ENCODE measurements around the gene EFNA4. TPM values are rescaled to one million over a fixed set of nuclear protein-coding genes. Genes with fewer than 3 reads are reported as not detected.

Gene EFNA4
- total and polyA plus RNA-seq, 9 of the 15 experiments (the other 6 are each of a cell fraction or from before 2014, with no cell fraction given) = 0.68 to 7.4 (median 6.1) TPM

DNA sequence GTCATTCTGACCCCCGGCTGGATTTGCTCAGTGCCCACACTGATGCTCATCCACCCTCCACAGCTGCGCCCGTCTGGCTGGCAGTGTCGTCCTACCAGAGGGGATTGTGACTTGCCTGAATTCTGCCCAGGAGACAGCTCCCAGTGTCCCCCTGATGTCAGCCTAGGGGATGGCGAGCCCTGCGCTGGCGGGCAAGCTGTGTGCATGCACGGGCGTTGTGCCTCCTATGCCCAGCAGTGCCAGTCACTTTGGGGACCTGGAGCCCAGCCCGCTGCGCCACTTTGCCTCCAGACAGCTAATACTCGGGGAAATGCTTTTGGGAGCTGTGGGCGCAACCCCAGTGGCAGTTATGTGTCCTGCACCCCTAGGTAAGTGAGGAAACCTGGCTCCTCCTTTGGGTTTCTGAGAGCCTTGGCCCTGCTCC, 5.7 kb upstream of the EFNA4 start:
- intact Hi-C loops (cut with micrococcal nuclease) = no loop called here
- Histone ChIP-seq H3K4me2 (ENCODE audit: insufficient read depth, low read length) (no peak overlapping the region), H3K4me3 (no peak overlapping the region), H3K4me1 (replicated peaks in 1 of 2; ENCODE audit: control insufficient read depth in 2 of 2, insufficient read depth in 2 of 2, low read length in 2 of 2) (peaks cover 12 to 38% of the 10 kb centered on the region in 2 experiments), H2AFZ (ENCODE audit: low read depth, low read length) (no peak overlapping the region), H3K9me3 (replicated peaks; ENCODE audit: control insufficient read depth, insufficient read depth, low read depth, low read length) (no peaks in the 10 kb centered on the region), H3K9ac (ENCODE audit: insufficient read depth in 1 of 2, low read depth in 2 of 2, low read length in 2 of 2) (peak overlapping the region in 1 of 2 experiments; percentile 61; a peak in 2 of 4 replicates), H3K79me2 (ENCODE audit: control insufficient read depth, insufficient read depth, low read length) (no peaks in the 10 kb centered on the region), H4K20me1 (replicated peaks; ENCODE audit: control insufficient read depth, insufficient read depth, low read length) (no peaks in the 10 kb centered on the region; the same call in 1 of the 2 replicates), H3K36me3 (ENCODE audit: control insufficient read depth, insufficient read depth, low read length) (peaks cover 68% of the 10 kb centered on the region; the same call in 2 of the 3 replicates), H3K27ac (ENCODE audit: extremely low read depth, low read depth, low read length) (no peak overlapping the region), H3K27me3 (ENCODE audit: control insufficient read depth in 2 of 2, insufficient read depth in 2 of 2, low read length in 2 of 2) (no peaks in the 10 kb centered on the region), H3K9me1 (ENCODE audit: control insufficient read depth, insufficient read depth, low read length) (peaks cover 4% of the 10 kb centered on the region)
- in situ Hi-C loops (cut with MboI) = no loop called here
- BruUV-seq (replicated peaks) = no TSS peak
- WGBS (ENCODE audit: insufficient coverage, low coverage, missing lambda C conversion rate) = 90% methylated on average over 13 of the region's 13 CpGs
- no peak for FAIRE-seq
- no peak for ATAC-seq
- no peak for DNase-seq (ENCODE audit: extremely low read depth in 1 of 4, low spot score in 3 of 4)
- POLR2A ChIA-PET = interaction anchor here (0.5 to 1.3 kb wide), 4 partner anchors 18 to 195 kb away, joined by 3 to 4 read pairs (median 4); partner anchors contain the start of gene KRTCAP2
- CTCF ChIA-PET (ENCODE audit: low intra/inter-chr PET ratio) = no interaction called here
- no peak for TF ChIP-seq ZNF384 (IDR thresholded peaks at IDR 0.05; ENCODE audit: low read depth, low read length)
- no peak for TF ChIP-seq L3MBTL2 (IDR thresholded peaks at IDR 0.05)
- TF ChIP-seq CHD1 (IDR thresholded peaks at IDR 0.05; ENCODE audit: low read length) = no peak
- TF ChIP-seq RBFOX2 (IDR thresholded peaks at IDR 0.05; ENCODE audit: low read depth, low read length) = peak; percentile 46; the same call in 1 of the 2 replicates
- TF ChIP-seq ZNF146 (CRISPR knock-in tag; IDR thresholded peaks at IDR 0.05; ENCODE audit: unreplicated experiment) = no peak
- TF ChIP-seq STAG1 (CRISPR knock-in tag; IDR thresholded peaks at IDR 0.05; ENCODE audit: borderline replicate concordance) = no peak
- no peak for TF ChIP-seq GABPB2 (CRISPR knock-in tag; conservative IDR thresholded peaks at IDR 0.05)
- TF ChIP-seq, protein P1, sequence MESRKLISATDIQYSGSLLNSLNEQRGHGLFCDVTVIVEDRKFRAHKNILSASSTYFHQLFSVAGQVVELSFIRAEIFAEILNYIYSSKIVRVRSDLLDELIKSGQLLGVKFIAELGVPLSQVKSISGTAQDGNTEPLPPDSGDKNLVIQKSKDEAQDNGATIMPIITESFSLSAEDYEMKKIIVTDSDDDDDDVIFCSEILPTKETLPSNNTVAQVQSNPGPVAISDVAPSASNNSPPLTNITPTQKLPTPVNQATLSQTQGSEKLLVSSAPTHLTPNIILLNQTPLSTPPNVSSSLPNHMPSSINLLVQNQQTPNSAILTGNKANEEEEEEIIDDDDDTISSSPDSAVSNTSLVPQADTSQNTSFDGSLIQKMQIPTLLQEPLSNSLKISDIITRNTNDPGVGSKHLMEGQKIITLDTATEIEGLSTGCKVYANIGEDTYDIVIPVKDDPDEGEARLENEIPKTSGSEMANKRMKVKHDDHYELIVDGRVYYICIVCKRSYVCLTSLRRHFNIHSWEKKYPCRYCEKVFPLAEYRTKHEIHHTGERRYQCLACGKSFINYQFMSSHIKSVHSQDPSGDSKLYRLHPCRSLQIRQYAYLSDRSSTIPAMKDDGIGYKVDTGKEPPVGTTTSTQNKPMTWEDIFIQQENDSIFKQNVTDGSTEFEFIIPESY (CRISPR knock-in tag; IDR thresholded peaks at IDR 0.05) = peak; percentile 93
- TF ChIP-seq ZNF23 (CRISPR knock-in tag; IDR thresholded peaks at IDR 0.05) = no peak
- peak in 1 of 2 experiments; percentile 84; a peak in 1 of 4 replicates for TF ChIP-seq TEAD1 (CRISPR knock-in tag; IDR thresholded peaks at IDR 0.05)
- no peak for TF ChIP-seq EP400 (IDR thresholded peaks at IDR 0.05)
- TF ChIP-seq, protein P2, sequence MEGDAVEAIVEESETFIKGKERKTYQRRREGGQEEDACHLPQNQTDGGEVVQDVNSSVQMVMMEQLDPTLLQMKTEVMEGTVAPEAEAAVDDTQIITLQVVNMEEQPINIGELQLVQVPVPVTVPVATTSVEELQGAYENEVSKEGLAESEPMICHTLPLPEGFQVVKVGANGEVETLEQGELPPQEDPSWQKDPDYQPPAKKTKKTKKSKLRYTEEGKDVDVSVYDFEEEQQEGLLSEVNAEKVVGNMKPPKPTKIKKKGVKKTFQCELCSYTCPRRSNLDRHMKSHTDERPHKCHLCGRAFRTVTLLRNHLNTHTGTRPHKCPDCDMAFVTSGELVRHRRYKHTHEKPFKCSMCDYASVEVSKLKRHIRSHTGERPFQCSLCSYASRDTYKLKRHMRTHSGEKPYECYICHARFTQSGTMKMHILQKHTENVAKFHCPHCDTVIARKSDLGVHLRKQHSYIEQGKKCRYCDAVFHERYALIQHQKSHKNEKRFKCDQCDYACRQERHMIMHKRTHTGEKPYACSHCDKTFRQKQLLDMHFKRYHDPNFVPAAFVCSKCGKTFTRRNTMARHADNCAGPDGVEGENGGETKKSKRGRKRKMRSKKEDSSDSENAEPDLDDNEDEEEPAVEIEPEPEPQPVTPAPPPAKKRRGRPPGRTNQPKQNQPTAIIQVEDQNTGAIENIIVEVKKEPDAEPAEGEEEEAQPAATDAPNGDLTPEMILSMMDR (IDR thresholded peaks at IDR 0.05 in 2 of 3, conservative IDR thresholded peaks at IDR 0.05 in 1 of 3; ENCODE audit: insufficient read depth in 2 of 3, low read depth in 1 of 3, low read length in 3 of 3) = peak in 2 of 3 experiments; percentile 9 to 14; a peak in 1 of 6 replicates
- TF ChIP-seq TCF7 (IDR thresholded peaks at IDR 0.05; ENCODE audit: borderline replicate concordance) = no peak
- no peak for TF ChIP-seq ZNF785 (CRISPR knock-in tag; IDR thresholded peaks at IDR 0.05)
- no peak for TF ChIP-seq C11orf30 (IDR thresholded peaks at IDR 0.05; ENCODE audit: low read depth)

Measured in K562 (cell line).